WTC11 (cell line): ENCODE measurements around the gene PTPRN2. TPM values are rescaled to one million over a fixed set of nuclear protein-coding genes. Genes with fewer than 3 reads are reported as not detected.

ENCODE experiments used
- ATAC-seq: fragments of 200-7000 bp; cut with Tn5 transposase; 2 replicates; pipeline ENCODE4 v1.10.0; 2021; ENCODE audit warnings: mild to moderate bottlenecking, moderate library complexity
- CTCF ChIA-PET: fragments of 300-600 bp; sonication (Branson Sonifier 250); formaldehyde crosslinking; loops from one replicate; lab custom pipeline; 2021; ENCODE audit warnings: antibody characterized with exemption; lab: Charles Lee
- POLR2A ChIA-PET: fragments of 350-600 bp; sonication (Branson Sonifier 250); formaldehyde crosslinking; loops from one replicate; lab custom pipeline; 2021; ENCODE audit warnings: antibody characterized with exemption; lab: Charles Lee
- DNase-seq: peaks from one replicate; pipeline ENCODE4 v3.0.0; 2021; ENCODE audit warnings: low spot score
- H3K27ac Mint-ChIP-seq: 2 replicates; pipeline ENCODE4 v1.8.0; 2021; ENCODE audit warnings: mixed read lengths
- H3K27me3 Mint-ChIP-seq: 2 replicates; pipeline ENCODE4 v1.8.0; 2021; ENCODE audit warnings: low read depth, mild to moderate bottlenecking, moderate library complexity, mixed read lengths
- H3K36me3 Mint-ChIP-seq: 2 replicates; pipeline ENCODE4 v1.8.0; 2021; ENCODE audit warnings: mixed read lengths
- H3K4me1 Mint-ChIP-seq: 2 replicates; pipeline ENCODE4 v1.8.0; 2022; ENCODE audit warnings: mixed read lengths
- H3K4me3 Mint-ChIP-seq: 2 replicates; pipeline ENCODE4 v1.8.0; 2021; ENCODE audit warnings: mild to moderate bottlenecking, moderate library complexity, mixed read lengths
- H3K9me3 Mint-ChIP-seq: 2 replicates; pipeline ENCODE4 v1.8.0; 2021; ENCODE audit warnings: mixed read lengths
- ATF2 ChIP-seq: sonication (generic); formaldehyde crosslinking; IDR thresholded peaks from 2 replicates; pipeline ENCODE4 v1.8.1; 2022; ENCODE audit warnings: low read depth, missing genetic modification reagents, borderline replicate concordance
- ATF3 ChIP-seq: sonication (generic); formaldehyde crosslinking; conservative IDR thresholded peaks from 2 replicates; pipeline ENCODE4 v1.8.1; 2022; ENCODE audit warnings: mild to moderate bottlenecking, missing genetic modification reagents
- CDX4 ChIP-seq: fragments of 250-450 bp; sonication (Bioruptor Pico); IDR thresholded peaks from 2 replicates; pipeline ENCODE4 v1.9.0; 2021; ENCODE audit warnings: moderate library complexity, mild to moderate bottlenecking, inconsistent platforms, borderline replicate concordance
- CREB1 ChIP-seq: sonication (generic); formaldehyde crosslinking; IDR thresholded peaks from 2 replicates; pipeline ENCODE4 v1.8.0; 2023; ENCODE audit warnings: mild to moderate bottlenecking, missing genetic modification reagents
- CREM ChIP-seq: sonication (generic); formaldehyde crosslinking; IDR thresholded peaks from 2 replicates; pipeline ENCODE4 v1.8.1; 2022; ENCODE audit warnings: mild to moderate bottlenecking, missing genetic modification reagents, moderate library complexity
- FOXJ3 ChIP-seq: sonication (generic); formaldehyde crosslinking; IDR thresholded peaks from 2 replicates; pipeline ENCODE4 v1.9.0; 2021; ENCODE audit warnings: missing genetic modification reagents, mild to moderate bottlenecking, borderline replicate concordance
- FOXK1 ChIP-seq: sonication (generic); formaldehyde crosslinking; IDR thresholded peaks from 2 replicates; pipeline ENCODE4 v1.8.0; 2022; ENCODE audit warnings: mild to moderate bottlenecking, moderate library complexity, missing genetic modification reagents
- GRHL2 ChIP-seq: fragments of 250-450 bp; sonication (Bioruptor Pico); IDR thresholded peaks from 2 replicates; pipeline ENCODE4 v1.8.0; 2022; ENCODE audit warnings: mild to moderate bottlenecking, moderate library complexity; ENCODE audit not compliant: insufficient replicate concordance, severe bottlenecking
- MYBL2 ChIP-seq: sonication (generic); formaldehyde crosslinking; IDR thresholded peaks from 2 replicates; pipeline ENCODE4 v1.8.1; 2023; ENCODE audit warnings: mild to moderate bottlenecking, moderate library complexity, missing genetic modification reagents
- OVOL2 ChIP-seq: fragments of 250-450 bp; sonication (Bioruptor Pico); IDR thresholded peaks from 2 replicates; pipeline ENCODE4 v1.9.0; 2021; ENCODE audit warnings: mild to moderate bottlenecking, borderline replicate concordance
- PRDM15 ChIP-seq: sonication (generic); formaldehyde crosslinking; IDR thresholded peaks from 2 replicates; pipeline ENCODE4 v1.8.0; 2022; ENCODE audit warnings: missing genetic modification reagents
- RORB ChIP-seq: fragments of 250-450 bp; sonication (Bioruptor Pico); IDR thresholded peaks from 2 replicates; pipeline ENCODE4 v1.9.0; 2021; ENCODE audit warnings: mild to moderate bottlenecking
- SP1 ChIP-seq: sonication (generic); formaldehyde crosslinking; conservative IDR thresholded peaks from 2 replicates; pipeline ENCODE4 v1.8.1; 2022; ENCODE audit warnings: missing genetic modification reagents
- TP53 ChIP-seq: sonication (generic); formaldehyde crosslinking; IDR thresholded peaks from 2 replicates; pipeline ENCODE4 v1.8.1; 2023; ENCODE audit warnings: mild to moderate bottlenecking, missing genetic modification reagents
- ZBTB21 ChIP-seq: sonication (generic); formaldehyde crosslinking; IDR thresholded peaks from 2 replicates; pipeline ENCODE4 v1.8.1; 2023; ENCODE audit warnings: mild to moderate bottlenecking, missing genetic modification reagents, borderline replicate concordance
- ZNF138 ChIP-seq: sonication (generic); formaldehyde crosslinking; conservative IDR thresholded peaks from 2 replicates; pipeline ENCODE4 v1.8.1; 2022; ENCODE audit warnings: mild to moderate bottlenecking, moderate library complexity, missing genetic modification reagents
- ZNF263 ChIP-seq: sonication (generic); formaldehyde crosslinking; IDR thresholded peaks from 2 replicates; pipeline ENCODE4 v1.8.1; 2022; ENCODE audit warnings: low read depth, mild to moderate bottlenecking, moderate library complexity, missing genetic modification reagents
- ZNF416 ChIP-seq: fragments of 250-450 bp; sonication (Bioruptor Pico); IDR thresholded peaks from 2 replicates; pipeline ENCODE4 v1.9.0; 2021; ENCODE audit warnings: mild to moderate bottlenecking, inconsistent platforms
- ZSCAN18 ChIP-seq: fragments of 250-450 bp; sonication (Bioruptor Pico); IDR thresholded peaks from 2 replicates; pipeline ENCODE4 v2.1.2; 2022; ENCODE audit warnings: mild to moderate bottlenecking, moderate library complexity
- total RNA-seq: library from RNA; stranded (reverse); gene quantifications from 3 replicates; pipeline ENCODE4 v1.2.3, GENCODE V29; 2021

PTPRN2 gene
- total RNA-seq, 1 experiment from 2014 or later, result 4.7 TPM

DNA sequence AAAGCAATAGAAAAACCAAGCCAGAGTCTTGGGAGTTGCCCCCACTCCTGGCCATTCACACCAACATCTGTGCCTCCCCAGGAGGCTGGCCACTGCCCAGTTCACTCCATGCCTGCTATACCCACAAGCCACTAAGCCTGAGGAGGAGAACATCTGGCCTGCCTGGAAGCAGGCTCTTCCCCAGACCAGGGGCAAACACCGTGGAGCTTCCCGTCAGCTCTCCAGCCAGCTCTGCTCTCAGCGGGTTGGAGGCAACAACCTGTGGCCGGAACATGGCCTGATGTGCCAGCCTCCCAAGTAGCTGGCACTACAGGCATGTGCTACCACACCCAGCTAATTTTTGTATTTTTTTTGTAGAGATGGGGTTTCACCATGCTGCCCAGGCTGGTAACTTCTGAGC is 9.1 kb upstream of the PTPRN2 start (continued):
- TF ChIP-seq ATF2 (no peak), ZNF263 (CRISPR knock-in tag) (no peak), ZNF416 (CRISPR knock-in tag) (no peak), TP53 (CRISPR knock-in tag) (no peak), CREB1 (CRISPR knock-in tag) (no peak), CDX4 (CRISPR knock-in tag) (no peak), ATF3 (no peak), PRDM15 (CRISPR knock-in tag) (no peak), ZSCAN18 (CRISPR knock-in tag) (no peak), FOXJ3 (CRISPR knock-in tag) (no peak), RORB (no peak), CREM (CRISPR knock-in tag) (no peak), ZBTB21 (CRISPR knock-in tag) (no peak), FOXK1 (no peak), OVOL2 (CRISPR knock-in tag) (no peak)

DNA sequence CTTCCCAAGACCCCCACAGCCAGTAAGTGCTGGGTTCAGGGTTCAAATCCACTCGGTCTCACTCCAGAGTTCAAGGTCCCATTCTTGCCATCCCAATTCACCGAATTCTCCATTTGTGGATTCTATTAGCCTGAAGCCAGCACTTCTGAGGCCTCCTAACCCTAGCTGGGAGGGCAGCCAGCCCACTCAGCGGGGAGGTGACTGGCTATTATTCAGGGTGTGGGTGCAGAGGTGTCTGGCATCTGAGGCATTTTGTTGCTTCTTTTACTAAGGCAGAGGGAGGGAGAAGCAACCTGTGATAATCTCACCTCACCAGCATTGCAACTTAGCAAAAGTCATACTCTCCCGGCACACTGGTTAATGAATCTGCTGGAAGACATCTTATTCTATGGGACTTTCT is 8.7 kb upstream of the PTPRN2 start:
- ChIA-PET CTCF (no interaction called here), POLR2A (no interaction called here)
- DNase-seq (no peak), ATAC-seq (peak; percentile 52)
- H3K4me1 Mint-ChIP-seq, result 0 out of 2 replicates have a peak, but pooled peaks cover 2% of the 10 kb centered on the region
- no peaks in the 10 kb centered on the region for H3K27me3 Mint-ChIP-seq
- H3K27ac Mint-ChIP-seq, result no peak overlapping the region
- peaks cover 11% of the 10 kb centered on the region; the same call in 1 of the 2 replicates for H3K36me3 Mint-ChIP-seq
- no peak overlapping the region for H3K4me3 Mint-ChIP-seq
- peaks cover 9% of the 10 kb centered on the region; the same call in 1 of the 2 replicates for H3K9me3 Mint-ChIP-seq
- TF ChIP-seq PRDM15 (CRISPR knock-in tag) (no peak), GRHL2 (CRISPR knock-in tag) (no peak), ZBTB21 (CRISPR knock-in tag) (no peak), SP1 (CRISPR knock-in tag) (no peak), MYBL2 (no peak), ZNF138 (no peak)
